HepG2 (cell line): Measurements from ENCODE around the gene SLC23A2. TPM values are rescaled to one million over a fixed set of nuclear protein-coding genes. Genes with fewer than 3 reads are reported as not detected.
A peak's percentile ranks its signal among the peaks of the same experiment; 100 is the strongest.

ENCODE experiments used
- ATAC-seq: fragments of 200-7000 bp; cut with Tn5 transposase; 3 replicates; pipeline ENCODE4 v1.9.1; 2020; ENCODE audit warnings: mild to moderate bottlenecking, moderate library complexity
- BruUV-seq: library from RNA; stranded (reverse); fragments of 400-500 nt; replicated peaks from 2 replicates; lab custom pipeline; 2021; lab: Mats Ljungman, UMichigan
- CTCF ChIA-PET: fragments of 300-600 bp; formaldehyde crosslinking; extraction: SDS; loops from one replicate; lab custom pipeline; 2021; ENCODE audit warnings: low total read pairs, inconsistent platforms, low intra/inter-chr PET ratio; lab: Yijun Ruan, JAX
- POLR2A ChIA-PET: fragments of 350-600 bp; sonication (Branson Sonifier 250); formaldehyde crosslinking; loops from one replicate; lab custom pipeline; 2020; ENCODE audit warnings: antibody characterized with exemption, inconsistent platforms; lab: Yijun Ruan, JAX
- DNase-seq: peaks from one replicate; pipeline ENCODE4 v3.0.0-alpha.2; 2015; ENCODE audit warnings: low spot score
- FAIRE-seq: peaks from 3 replicates; lab custom pipeline; 2011; peaks lifted over from hg19 to GRCh38; lab: Jason Lieb, UNC
- H2AFZ ChIP-seq: one replicate; pipeline ENCODE4 v1.6.1; 2011; ENCODE audit warnings: low read length, inconsistent platforms
- H3K27ac ChIP-seq: fragments of 300-600 bp; 3 replicates; pipeline ENCODE4 v1.8.0; 2011; ENCODE audit warnings: mixed run types, mild to moderate bottlenecking, mixed read lengths, low read length, inconsistent platforms; ENCODE audit not compliant: insufficient read depth; ENCODE audit errors: extremely low read length
- H3K27me3 ChIP-seq, 2 experiments: fragments of 200-600 bp in 1 of 2; 2 replicates in 1 of 2; 3 replicates in 1 of 2; pipeline versions ENCODE4 v1.6.0 to v1.8.0; 2011; ENCODE audit warnings: low read length in 2 of 2, mild to moderate bottlenecking in 2 of 2, moderate library complexity in 2 of 2, inconsistent platforms in 1 of 2; ENCODE audit not compliant: insufficient read depth in 2 of 2, control insufficient read depth in 1 of 2
- H3K36me3 ChIP-seq, 2 experiments: fragments of 200-600 bp in 1 of 2; replicated peaks in 1 of 2; 2 replicates in 1 of 2; 3 replicates in 1 of 2; pipeline versions ENCODE4 v1.5.1 to v1.8.0; 2011; ENCODE audit warnings: low read length in 2 of 2, inconsistent platforms in 1 of 2; ENCODE audit not compliant: insufficient read depth in 2 of 2, control insufficient read depth in 1 of 2
- H3K4me1 ChIP-seq: 2 replicates; pipeline ENCODE4 v1.5.1; 2012; ENCODE audit warnings: low read length, inconsistent platforms; ENCODE audit not compliant: insufficient read depth
- H3K4me2 ChIP-seq: 2 replicates; pipeline ENCODE4 v1.6.0; 2011; ENCODE audit warnings: low read depth, low read length, inconsistent platforms
- H3K4me3 ChIP-seq, 3 experiments: fragments of 200-600 bp in 1 of 3; sonication (generic), shearing (Covaris generic) in 1 of 3; replicated peaks in 1 of 3; 2 replicates each; pipeline ENCODE4 v1.5.1; 2011 to 2016; ENCODE audit warnings: low read length in 3 of 3, inconsistent platforms in 2 of 3, low read depth in 2 of 3, mild to moderate bottlenecking in 2 of 3, control low read depth in 1 of 3, mixed read lengths in 1 of 3; ENCODE audit not compliant: insufficient read depth in 1 of 3
- H3K79me2 ChIP-seq: one replicate; pipeline ENCODE4 v1.6.1; 2011; ENCODE audit warnings: low read length, inconsistent platforms; ENCODE audit not compliant: insufficient read depth
- H3K9ac ChIP-seq: 2 replicates; pipeline ENCODE4 v1.6.0; 2011; ENCODE audit warnings: mild to moderate bottlenecking, low read depth, low read length, inconsistent platforms; ENCODE audit not compliant: insufficient read depth
- H3K9me3 ChIP-seq: 2 replicates; pipeline ENCODE4 v1.5.1; 2012; ENCODE audit warnings: mild to moderate bottlenecking, low read length
- H4K20me1 ChIP-seq: 2 replicates; pipeline ENCODE4 v1.6.0; 2011; ENCODE audit warnings: inconsistent platforms, mild to moderate bottlenecking, low read length, moderate library complexity; ENCODE audit not compliant: insufficient read depth
- DNMT1 ChIP-seq: sonication (generic); formaldehyde crosslinking; IDR thresholded peaks from 2 replicates; pipeline ENCODE4 v1.5.1; 2020; ENCODE audit warnings: mild to moderate bottlenecking, missing genetic modification reagents
- FOXA3 ChIP-seq: IDR thresholded peaks from 2 replicates; pipeline ENCODE4 v1.6.1; 2016; ENCODE audit warnings: missing genetic modification reagents, missing compliant biosample characterization
- FOXK1 ChIP-seq: sonication (generic); formaldehyde crosslinking; IDR thresholded peaks from 2 replicates; pipeline ENCODE4 v1.4.0; 2020; ENCODE audit warnings: low read depth, missing genetic modification reagents, borderline replicate concordance
- GMEB1 ChIP-seq: sonication (generic); formaldehyde crosslinking; IDR thresholded peaks from 2 replicates; pipeline ENCODE4 v1.5.1; 2020; ENCODE audit warnings: missing genetic modification reagents, mild to moderate bottlenecking, borderline replicate concordance
- KLF9 ChIP-seq: IDR thresholded peaks from 2 replicates; pipeline ENCODE4 v1.6.1; 2016; ENCODE audit warnings: low read depth
- MAF1 ChIP-seq: sonication (generic); formaldehyde crosslinking; IDR thresholded peaks from 2 replicates; pipeline ENCODE4 v1.5.0; 2020; ENCODE audit warnings: missing genetic modification reagents, borderline replicate concordance
- MIXL1 ChIP-seq: IDR thresholded peaks from 2 replicates; pipeline ENCODE4 v1.6.1; 2016
- NBN ChIP-seq: fragments of 450-650 bp; conservative IDR thresholded peaks from 2 replicates; pipeline ENCODE4 v1.6.1; 2017
- RBM22 ChIP-seq: fragments of 200-400 bp; formaldehyde crosslinking; optimal IDR thresholded peaks from 2 replicates; pipeline ENCODE3; 2017; ENCODE audit warnings: mild to moderate bottlenecking, low read length, moderate library complexity
- RXRA ChIP-seq: sonication (generic); formaldehyde crosslinking; IDR thresholded peaks from 2 replicates; pipeline ENCODE4 v1.5.1; 2020; ENCODE audit warnings: missing genetic modification reagents
- SRF ChIP-seq: IDR thresholded peaks from 2 replicates; pipeline ENCODE4 v1.6.1; 2011; ENCODE audit warnings: mild to moderate bottlenecking, low read depth, low read length, moderate library complexity
- SRY ChIP-seq: sonication (generic); formaldehyde crosslinking; IDR thresholded peaks from 2 replicates; pipeline ENCODE4 v1.8.0; 2022; ENCODE audit warnings: mild to moderate bottlenecking, missing genetic modification reagents
- ZFAT ChIP-seq: sonication (generic); formaldehyde crosslinking; conservative IDR thresholded peaks from 2 replicates; pipeline ENCODE4 v1.8.1; 2023; ENCODE audit warnings: missing genetic modification reagents, inconsistent platforms
- ZMYM4 ChIP-seq: sonication (generic); formaldehyde crosslinking; IDR thresholded peaks from 2 replicates; pipeline ENCODE4 v1.8.1; 2023; ENCODE audit warnings: mild to moderate bottlenecking, missing genetic modification reagents
- ZNF619 ChIP-seq: sonication (generic); formaldehyde crosslinking; IDR thresholded peaks from 2 replicates; pipeline ENCODE4 v1.4.0; 2020; ENCODE audit warnings: mild to moderate bottlenecking, missing genetic modification reagents
- ZNF629 ChIP-seq: sonication (generic); formaldehyde crosslinking; conservative IDR thresholded peaks from 2 replicates; pipeline ENCODE4 v1.5.0; 2020; ENCODE audit warnings: missing genetic modification reagents
- ZNF737 ChIP-seq: sonication (generic); formaldehyde crosslinking; IDR thresholded peaks from 2 replicates; pipeline ENCODE4 v1.5.0; 2020; ENCODE audit warnings: missing genetic modification reagents, mild to moderate bottlenecking, borderline replicate concordance
- ZSCAN25 ChIP-seq: sonication (generic); formaldehyde crosslinking; IDR thresholded peaks from 2 replicates; pipeline ENCODE4 v1.8.0; 2022; ENCODE audit warnings: mild to moderate bottlenecking, missing genetic modification reagents
- WGBS: methylation state at CpG from one replicate; pipeline ENCODE4 v1.1.6; 2017; ENCODE audit warnings: low lambda C conversion rate; 5-methylcytosine and 5-hydroxymethylcytosine counted together
- in situ Hi-C: cut with HindIII; loops from 2 replicates; pipeline ENCODE4 v1.10.0; 2017; ENCODE audit warnings: low pct_unique_long_range_greater_than_20kb; ENCODE audit not compliant: extremely low pct_ligation_motif_present
- intact Hi-C: fragments of 100-400 bp; cut with micrococcal nuclease; formaldehyde crosslinking; loops from one replicate; pipeline ENCODE4 v1.10.0; 2022; ENCODE audit not compliant: unreplicated experiment
- polyA plus RNA-seq, 8 experiments: library from polyadenylated mRNA; depleted of rRNA in 3 of 8; stranded (reverse) in 7 of 8; unstranded in 1 of 8; fragments of >200 nt; fragmentation: Illumina TruSeq in 4 of 8; extraction: Trizol in 4 of 8; gene quantifications; 2 replicates each; pipeline versions ENCODE4 v1.2.1 to v1.2.3, GENCODE V29; 2011 to 2016; ENCODE audit warnings: low read depth in 4 of 8, missing spikeins in 1 of 8, mixed read lengths in 1 of 8; ENCODE audit not compliant: insufficient read depth in 1 of 8
- total RNA-seq, 5 experiments: library from RNA; depleted of rRNA; stranded (reverse); fragments of >200 nt; fragmentation: Illumina TruSeq; extraction: Trizol; gene quantifications; 2 replicates each; pipeline ENCODE4 v1.2.3, GENCODE V29; 2016; ENCODE audit warnings: low read depth in 1 of 5
- TF ChIP-seq, protein P1 (sequence below): sonication (generic); formaldehyde crosslinking; IDR thresholded peaks from 2 replicates; pipeline ENCODE4 v1.4.0; 2020; ENCODE audit warnings: mild to moderate bottlenecking, missing genetic modification reagents

Gene SLC23A2
- total and polyA plus RNA-seq, 2 of the 13 experiments (the other 11 are each of a cell fraction or from before 2014, with no cell fraction given) = 42.2 to 51.2 TPM

- Histone ChIP-seq H3K27ac (no peak overlapping the region), H3K27me3 (no peaks in the 10 kb centered on the region), H4K20me1 (no peaks in the 10 kb centered on the region), H3K9ac (no peak overlapping the region), H3K9me3 (no peaks in the 10 kb centered on the region), H3K79me2 (no peaks in the 10 kb centered on the region), H3K4me2 (no peak overlapping the region), H3K4me3 (no peak overlapping the region), H3K4me1 (no peaks in the 10 kb centered on the region), H2AFZ (no peak overlapping the region), H3K36me3 (peaks cover 42 to 80% of the 10 kb centered on the region in 2 experiments)
- 95% methylated on average over 16 of the region's 16 CpGs for WGBS
- no peak for FAIRE-seq
- ChIA-PET POLR2A (no interaction called here), CTCF (no interaction called here)
- peak; percentile 29 for TF ChIP-seq RBM22
- TF ChIP-seq, protein P1, sequence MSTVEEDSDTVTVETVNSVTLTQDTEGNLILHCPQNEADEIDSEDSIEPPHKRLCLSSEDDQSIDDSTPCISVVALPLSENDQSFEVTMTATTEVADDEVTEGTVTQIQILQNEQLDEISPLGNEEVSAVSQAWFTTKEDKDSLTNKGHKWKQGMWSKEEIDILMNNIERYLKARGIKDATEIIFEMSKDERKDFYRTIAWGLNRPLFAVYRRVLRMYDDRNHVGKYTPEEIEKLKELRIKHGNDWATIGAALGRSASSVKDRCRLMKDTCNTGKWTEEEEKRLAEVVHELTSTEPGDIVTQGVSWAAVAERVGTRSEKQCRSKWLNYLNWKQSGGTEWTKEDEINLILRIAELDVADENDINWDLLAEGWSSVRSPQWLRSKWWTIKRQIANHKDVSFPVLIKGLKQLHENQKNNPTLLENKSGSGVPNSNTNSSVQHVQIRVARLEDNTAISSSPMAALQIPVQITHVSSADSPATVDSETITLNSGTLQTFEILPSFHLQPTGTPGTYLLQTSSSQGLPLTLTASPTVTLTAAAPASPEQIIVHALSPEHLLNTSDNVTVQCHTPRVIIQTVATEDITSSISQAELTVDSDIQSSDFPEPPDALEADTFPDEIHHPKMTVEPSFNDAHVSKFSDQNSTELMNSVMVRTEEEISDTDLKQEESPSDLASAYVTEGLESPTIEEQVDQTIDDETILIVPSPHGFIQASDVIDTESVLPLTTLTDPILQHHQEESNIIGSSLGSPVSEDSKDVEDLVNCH = no peak
- TF ChIP-seq ZNF629 = no peak
- 0 out of 2 replicates have a peak, but pooled peaks have one; percentile 37 for TF ChIP-seq ZNF619 (CRISPR knock-in tag)
- no peak for TF ChIP-seq SRY (CRISPR knock-in tag)
- 0 out of 2 replicates have a peak, but pooled peaks have one; percentile 53 for TF ChIP-seq ZNF737 (CRISPR knock-in tag)
- no peak for TF ChIP-seq KLF9
- DNase-seq = no peak
- in situ Hi-C loops (no loop called here), intact Hi-C loops (no loop called here)
- BruUV-seq = no TSS peak
- no peak for ATAC-seq
Measured at GRCh38 chr20:4875578-4876067, 125.7 kb downstream of the SLC23A2 start.

GRCh38 chr20:4873396-4873795 lies 127.9 kb downstream of the SLC23A2 start:
- intact Hi-C loops = no loop called here
- Histone ChIP-seq H3K9ac (no peak overlapping the region), H3K4me1 (no peaks in the 10 kb centered on the region), H3K36me3 (peaks cover 42 to 81% of the 10 kb centered on the region in 2 experiments), H3K27ac (no peak overlapping the region), H3K9me3 (no peaks in the 10 kb centered on the region), H3K27me3 (no peaks in the 10 kb centered on the region), H3K79me2 (no peaks in the 10 kb centered on the region), H4K20me1 (no peaks in the 10 kb centered on the region), H3K4me2 (no peak overlapping the region), H3K4me3 (no peak overlapping the region), H2AFZ (no peak overlapping the region)
- CTCF ChIA-PET = no interaction called here
- DNase-seq = no peak
- ATAC-seq = no peak
- in situ Hi-C loops = no loop called here
- WGBS = 96% methylated on average over 2 of the region's 2 CpGs
- FAIRE-seq = no peak
- POLR2A ChIA-PET = no interaction called here
- BruUV-seq = no TSS peak
- no peak for TF ChIP-seq SRF
- TF ChIP-seq FOXA3 (CRISPR knock-in tag) = no peak
- no peak for TF ChIP-seq MIXL1 (CRISPR knock-in tag)
- no peak for TF ChIP-seq NBN
- no peak for TF ChIP-seq ZFAT
- no peak for TF ChIP-seq GMEB1 (CRISPR knock-in tag)
- no peak for TF ChIP-seq DNMT1 (CRISPR knock-in tag)
- no peak for TF ChIP-seq MAF1 (CRISPR knock-in tag)
- no peak for TF ChIP-seq FOXK1 (CRISPR knock-in tag)
- TF ChIP-seq RXRA = no peak
- TF ChIP-seq ZMYM4 (CRISPR knock-in tag) = no peak
- TF ChIP-seq ZSCAN25 (CRISPR knock-in tag) = no peak
